ENCODE results near the gene COPZ1.

The COPZ1 gene

GRCh38 chr12:54398218-54398617 is 73.3 kb downstream of the COPZ1 start:
- Mint-ChIP-seq H3K27ac (no peak overlapping the region), H3K4me3 (no peak overlapping the region), H3K36me3 (ENCODE audit: low read depth) (peaks cover 73% of the 10 kb centered on the region), H3K4me1 (peaks cover 31% of the 10 kb centered on the region), H3K27me3 (ENCODE audit: low read depth, poor library complexity) (peaks cover 2% of the 10 kb centered on the region), H3K9me3 (no peaks in the 10 kb centered on the region)
- no peak for DNase-seq
- no peak for TF ChIP-seq CTCF (IDR thresholded peaks at IDR 0.05)

- peaks cover 23% of the 10 kb centered on the region for H3K4me1 Mint-ChIP-seq
- H3K4me3 Mint-ChIP-seq: no peak overlapping the region
- peak; percentile 91 for DNase-seq
- H3K36me3 Mint-ChIP-seq (ENCODE audit: low read depth): peaks cover 80% of the 10 kb centered on the region
- TF ChIP-seq CTCF (IDR thresholded peaks at IDR 0.05): peak; percentile 97
- peaks cover 2% of the 10 kb centered on the region for H3K27me3 Mint-ChIP-seq (ENCODE audit: low read depth, poor library complexity)
- no peaks in the 10 kb centered on the region for H3K9me3 Mint-ChIP-seq
- H3K27ac Mint-ChIP-seq: no peak overlapping the region
These were observed 74.3 kb downstream of the COPZ1 start for GRCh38 chr12:54398995-54399793.

GRCh38 chr12:54401119-54401518 is 76.2 kb downstream of the COPZ1 start:
- H3K4me1 Mint-ChIP-seq: peaks cover 13% of the 10 kb centered on the region
- TF ChIP-seq CTCF (IDR thresholded peaks at IDR 0.05): no peak
- DNase-seq: no peak
- no peaks in the 10 kb centered on the region for H3K9me3 Mint-ChIP-seq
- H3K36me3 Mint-ChIP-seq (ENCODE audit: low read depth): peaks cover 72% of the 10 kb centered on the region
- H3K27me3 Mint-ChIP-seq (ENCODE audit: low read depth, poor library complexity): peaks cover 2% of the 10 kb centered on the region
- H3K4me3 Mint-ChIP-seq: no peak overlapping the region
- peak overlapping the region; percentile 15 for H3K27ac Mint-ChIP-seq

Data from nephron progenitor cell (in vitro differentiated cells).